ENCODE data around the gene MOCS1.
"Not testable (repeated sequence)": the region's sequence is repeated elsewhere in the genome, so short reads cannot be mapped to it uniquely, and the experiment has no call there.

Gene MOCS1

GRCh38 chr6:39934131-39934757 lies at the start of gene MOCS1:
TSS of gene MOCS1 (minus strand) at chr6:39934462. CDS start at chr6:39934417, 45 bp downstream.
- peak; percentile 11 for DNase-seq (ENCODE audit: low read depth, low spot score)

- DNase-seq (ENCODE audit: low read depth, low spot score): no peak
Measured at GRCh38 chr6:39984051-39984450, 49.8 kb upstream of the MOCS1 start.

GRCh38 chr6:39983193-39983592 lies 48.9 kb upstream of the MOCS1 start:
- no peak for DNase-seq (ENCODE audit: low read depth, low spot score)

GRCh38 chr6:39982720-39983119 lies 48.5 kb upstream of the MOCS1 start:
- DNase-seq (ENCODE audit: low read depth, low spot score): no peak

GRCh38 chr6:39980839-39981580 lies 46.7 kb upstream of the MOCS1 start:
- no peak for DNase-seq (ENCODE audit: low read depth, low spot score)

- DNase-seq (ENCODE audit: low read depth, low spot score): no peak
Measured at GRCh38 chr6:39979461-39980328, 45.4 kb upstream of the MOCS1 start.

- no peak for DNase-seq (ENCODE audit: low read depth, low spot score)
Measured at GRCh38 chr6:39978240-39978639, 44.0 kb upstream of the MOCS1 start.

- DNase-seq (ENCODE audit: low read depth, low spot score): no peak
Measured at GRCh38 chr6:39973661-39974060, 39.4 kb upstream of the MOCS1 start.

GRCh38 chr6:39972717-39973116 lies 38.5 kb upstream of the MOCS1 start:
- not testable (repeated sequence) for DNase-seq (ENCODE audit: low read depth, low spot score)

GRCh38 chr6:39971131-39971530 lies 36.9 kb upstream of the MOCS1 start:
- DNase-seq (ENCODE audit: low read depth, low spot score): not testable (repeated sequence)

GRCh38 chr6:39965751-39966150 lies 31.5 kb upstream of the MOCS1 start:
- DNase-seq (ENCODE audit: low read depth, low spot score): no peak

GRCh38 chr6:39964530-39964929 lies 30.3 kb upstream of the MOCS1 start:
- DNase-seq (ENCODE audit: low read depth, low spot score): no peak

- no peak for DNase-seq (ENCODE audit: low read depth, low spot score)
Measured at GRCh38 chr6:39964094-39964493, 29.8 kb upstream of the MOCS1 start.

GRCh38 chr6:39962831-39963230 lies 28.6 kb upstream of the MOCS1 start:
- no peak for DNase-seq (ENCODE audit: low read depth, low spot score)

GRCh38 chr6:39961178-39961577 lies 26.9 kb upstream of the MOCS1 start:
- DNase-seq (ENCODE audit: low read depth, low spot score): no peak

- no peak for DNase-seq (ENCODE audit: low read depth, low spot score)
Measured at GRCh38 chr6:39958947-39959346, 24.7 kb upstream of the MOCS1 start.

GRCh38 chr6:39956936-39957335 lies 22.7 kb upstream of the MOCS1 start:
- no peak for DNase-seq (ENCODE audit: low read depth, low spot score)

GRCh38 chr6:39953076-39953618 lies 18.9 kb upstream of the MOCS1 start:
- no peak for DNase-seq (ENCODE audit: low read depth, low spot score)

GRCh38 chr6:39952167-39952566 lies 17.9 kb upstream of the MOCS1 start:
- DNase-seq (ENCODE audit: low read depth, low spot score): no peak

- DNase-seq (ENCODE audit: low read depth, low spot score): no peak
Measured at GRCh38 chr6:39951716-39952115, 17.5 kb upstream of the MOCS1 start.

GRCh38 chr6:39951191-39951590 lies 16.9 kb upstream of the MOCS1 start:
- DNase-seq (ENCODE audit: low read depth, low spot score): no peak

GRCh38 chr6:39950125-39950720 lies 16.0 kb upstream of the MOCS1 start:
- no peak for DNase-seq (ENCODE audit: low read depth, low spot score)

Data from activated naive CD8-positive, alpha-beta T cell treated with anti-CD3 and anti-CD28 coated beads, Interleukin-2, amount 50 U/mL, for 16 hours (primary cell).